ENCODE measurements around the gene HPD.

DNA sequence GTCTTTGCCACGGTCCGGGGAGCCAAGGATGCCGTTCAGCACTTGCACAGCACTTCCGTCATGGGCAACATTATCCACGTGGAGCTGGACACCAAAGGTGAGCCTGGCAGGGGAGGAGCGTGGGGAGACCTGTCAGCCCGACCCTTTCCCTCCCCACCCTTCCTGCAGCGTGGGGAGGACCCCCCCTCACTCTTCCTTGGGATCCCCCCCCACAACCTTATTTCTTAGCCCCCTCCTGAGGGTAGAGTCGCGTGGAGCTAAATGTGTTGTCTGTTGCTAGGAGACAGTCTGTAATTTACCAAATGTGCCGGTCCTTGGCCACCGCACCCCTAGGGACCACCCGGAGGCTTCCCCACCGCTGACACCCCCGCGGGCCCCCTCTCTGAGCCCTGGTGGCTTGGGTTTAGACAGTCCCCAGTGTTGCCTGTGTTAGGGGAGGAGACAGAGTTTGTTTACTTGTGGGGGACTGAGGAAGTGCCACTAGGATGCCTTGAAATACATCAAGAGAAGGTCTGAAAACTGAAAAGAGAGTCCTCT, 52.6 kb downstream of the HPD start:
- TF ChIP-seq POLR2A (IDR thresholded peaks at IDR 0.05; ENCODE audit: extremely low read depth, insufficient read length): no peak
- TF ChIP-seq, protein P1, sequence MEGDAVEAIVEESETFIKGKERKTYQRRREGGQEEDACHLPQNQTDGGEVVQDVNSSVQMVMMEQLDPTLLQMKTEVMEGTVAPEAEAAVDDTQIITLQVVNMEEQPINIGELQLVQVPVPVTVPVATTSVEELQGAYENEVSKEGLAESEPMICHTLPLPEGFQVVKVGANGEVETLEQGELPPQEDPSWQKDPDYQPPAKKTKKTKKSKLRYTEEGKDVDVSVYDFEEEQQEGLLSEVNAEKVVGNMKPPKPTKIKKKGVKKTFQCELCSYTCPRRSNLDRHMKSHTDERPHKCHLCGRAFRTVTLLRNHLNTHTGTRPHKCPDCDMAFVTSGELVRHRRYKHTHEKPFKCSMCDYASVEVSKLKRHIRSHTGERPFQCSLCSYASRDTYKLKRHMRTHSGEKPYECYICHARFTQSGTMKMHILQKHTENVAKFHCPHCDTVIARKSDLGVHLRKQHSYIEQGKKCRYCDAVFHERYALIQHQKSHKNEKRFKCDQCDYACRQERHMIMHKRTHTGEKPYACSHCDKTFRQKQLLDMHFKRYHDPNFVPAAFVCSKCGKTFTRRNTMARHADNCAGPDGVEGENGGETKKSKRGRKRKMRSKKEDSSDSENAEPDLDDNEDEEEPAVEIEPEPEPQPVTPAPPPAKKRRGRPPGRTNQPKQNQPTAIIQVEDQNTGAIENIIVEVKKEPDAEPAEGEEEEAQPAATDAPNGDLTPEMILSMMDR (IDR thresholded peaks at IDR 0.05; ENCODE audit: low read depth, low read length): no peak
- TF ChIP-seq, protein P2, sequence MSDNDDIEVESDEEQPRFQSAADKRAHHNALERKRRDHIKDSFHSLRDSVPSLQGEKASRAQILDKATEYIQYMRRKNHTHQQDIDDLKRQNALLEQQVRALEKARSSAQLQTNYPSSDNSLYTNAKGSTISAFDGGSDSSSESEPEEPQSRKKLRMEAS (IDR thresholded peaks at IDR 0.05; ENCODE audit: low read depth, low read length): no peak
- TF ChIP-seq MYC (IDR thresholded peaks at IDR 0.05; ENCODE audit: low read depth, low read length): no peak
